K562 (cell line): ENCODE data around the gene ABHD16A. TPM values are rescaled to one million over a fixed set of nuclear protein-coding genes. Genes with fewer than 3 reads are reported as not detected.

Experiments used
- HNRNPLL ChIP-seq: fragments of 200-400 bp; formaldehyde crosslinking; IDR thresholded peaks from 2 replicates; pipeline ENCODE4 v1.6.1; 2017; ENCODE audit warnings: low read length, low read depth, mild to moderate bottlenecking; ENCODE audit not compliant: poor library complexity, severe bottlenecking
- MXD1 ChIP-seq: fragments of 250-450 bp; sonication (Bioruptor Pico); IDR thresholded peaks from 2 replicates; pipeline ENCODE4 v1.8.0; 2021; ENCODE audit warnings: borderline replicate concordance, mild to moderate bottlenecking, moderate library complexity; ENCODE audit not compliant: poor library complexity, severe bottlenecking
- MYBL2 ChIP-seq, 2 experiments: fragments of 450-650 bp in 1 of 2; sonication (generic) in 1 of 2; formaldehyde crosslinking in 1 of 2; IDR thresholded peaks; 2 replicates each; pipeline versions ENCODE4 v1.6.1 to v1.8.1; 2017 to 2022; ENCODE audit warnings: borderline replicate concordance in 1 of 2, inconsistent platforms in 1 of 2, low read depth in 1 of 2, mild to moderate bottlenecking in 1 of 2, missing genetic modification reagents in 1 of 2, moderate library complexity in 1 of 2
- NKRF ChIP-seq: fragments of 450-650 bp; IDR thresholded peaks from 2 replicates; pipeline ENCODE4 v1.6.1; 2016; ENCODE audit warnings: borderline replicate concordance
- NR1H2 ChIP-seq: sonication (generic); formaldehyde crosslinking; IDR thresholded peaks from 2 replicates; pipeline ENCODE4 v1.4.0; 2020; ENCODE audit warnings: mild to moderate bottlenecking, missing genetic modification reagents
- SAP30 ChIP-seq: fragments of 200-600 bp; sonication (generic); IDR thresholded peaks from 2 replicates; pipeline ENCODE4 v1.6.1; 2012; ENCODE audit warnings: borderline replicate concordance, low read depth, mild to moderate bottlenecking, moderate library complexity, low read length, control low read depth, inconsistent platforms; ENCODE audit not compliant: insufficient read depth, poor library complexity, severe bottlenecking
- ZNF407 ChIP-seq: fragments of 450-650 bp; IDR thresholded peaks from 2 replicates; pipeline ENCODE4 v1.6.1; 2016; ENCODE audit warnings: low read depth
- ZNF609 ChIP-seq: sonication (generic); formaldehyde crosslinking; IDR thresholded peaks from 2 replicates; pipeline ENCODE4 v1.8.1; 2023; ENCODE audit warnings: missing genetic modification reagents, mild to moderate bottlenecking, borderline replicate concordance
- polyA plus RNA-seq, 8 experiments: library from polyadenylated mRNA; depleted of rRNA in 4 of 8; stranded (reverse) in 5 of 8; unstranded in 3 of 8; fragments of >200 nt; fragmentation: Nextera tagmentation in 2 of 8; fragmentation: Illumina TruSeq in 1 of 8; extraction: Ambion mirVana in 2 of 8; extraction: Trizol in 1 of 8; gene quantifications; 2 replicates each; pipeline versions ENCODE4 v1.2.1 to v1.2.3, GENCODE V29; 2011 to 2014; ENCODE audit warnings: inconsistent platforms in 1 of 8, missing spikeins in 1 of 8
- total RNA-seq, 7 experiments: library from RNA; depleted of rRNA in 6 of 7; stranded (reverse); fragments of >200 nt in 6 of 7; fragmentation: Illumina TruSeq in 2 of 7; extraction: Trizol in 2 of 7; gene quantifications; 2 replicates each; pipeline versions ENCODE4 v1.2.1 to v1.2.3, GENCODE V29; 2011 to 2021; ENCODE audit warnings: low replicate concordance in 1 of 7

ABHD16A gene
- total and polyA plus RNA-seq, 9 of the 15 experiments (the other 6 are each of a cell fraction or from before 2014, with no cell fraction given), result 25.8 to 120 (median 81.6) TPM

- TF ChIP-seq ZNF407 (no peak), NKRF (peak; percentile 39; the same call in 1 of the 2 replicates), MXD1 (CRISPR knock-in tag) (peak; percentile 32), NR1H2 (CRISPR knock-in tag) (peak; percentile 46), SAP30 (no peak), MYBL2 (IDR thresholded peaks at IDR 0.05; ENCODE audit: low read depth) (no peak), MYBL2 (CRISPR knock-in tag; IDR thresholded peaks at IDR 0.05; ENCODE audit: borderline replicate concordance) (no peak), ZNF609 (CRISPR knock-in tag) (peak; percentile 98), HNRNPLL (peak; percentile 56)
Measured at GRCh38 chr6:31664790-31665500, 38.2 kb downstream of the ABHD16A start, which contains the start of gene GPANK1 (continued).
